GM23338 (cell line): ENCODE results near the gene TMEM151B. TPM values are rescaled to one million over a fixed set of nuclear protein-coding genes. Genes with fewer than 3 reads are reported as not detected.

Experiments
- ATAC-seq: fragments of 200-7000 bp; cut with Tn5 transposase; 3 replicates; pipeline ENCODE4 v1.9.1; 2020
- DNase-seq: peaks from one replicate; pipeline ENCODE4 v3.0.0-alpha.2; 2015; ENCODE audit warnings: low spot score
- H2AFZ ChIP-seq: fragments of 200-600 bp; sonication (generic); 2 replicates; pipeline ENCODE4 v1.8.0; 2016; ENCODE audit warnings: antibody characterized with exemption, mild to moderate bottlenecking, moderate library complexity
- H3F3A ChIP-seq: fragments of 200-600 bp; sonication (generic); replicated peaks from 2 replicates; pipeline ENCODE4 v1.8.0; 2017; ENCODE audit warnings: antibody characterized with exemption, mixed run types, low read depth
- H3K27ac ChIP-seq: fragments of 200-600 bp; sonication (generic); 2 replicates; pipeline ENCODE4 v1.6.1; 2016; ENCODE audit warnings: low read depth
- H3K27me3 ChIP-seq: fragments of 200-600 bp; sonication (generic); 2 replicates; pipeline ENCODE4 v1.8.0; 2016; ENCODE audit warnings: mild to moderate bottlenecking, mixed run types, moderate library complexity; ENCODE audit not compliant: insufficient read depth
- H3K36me3 ChIP-seq: fragments of 200-600 bp; sonication (generic); 2 replicates; pipeline ENCODE4 v1.8.0; 2016; ENCODE audit warnings: mild to moderate bottlenecking; ENCODE audit not compliant: insufficient read depth
- H3K4me1 ChIP-seq: fragments of 200-600 bp; sonication (generic); 2 replicates; pipeline ENCODE4 v1.8.0; 2016; ENCODE audit warnings: mild to moderate bottlenecking, moderate library complexity; ENCODE audit not compliant: insufficient read depth
- H3K4me2 ChIP-seq: fragments of 200-600 bp; sonication (generic); 2 replicates; pipeline ENCODE4 v1.7.1; 2017; ENCODE audit warnings: mixed run types
- H3K4me3 ChIP-seq: fragments of 200-600 bp; sonication (generic); 2 replicates; pipeline ENCODE4 v1.6.1; 2016; ENCODE audit warnings: mixed run types
- H3K79me2 ChIP-seq: fragments of 200-600 bp; sonication (generic); replicated peaks from 2 replicates; pipeline ENCODE4 v1.8.0; 2017; ENCODE audit warnings: mild to moderate bottlenecking; ENCODE audit not compliant: insufficient read depth
- H3K9me2 ChIP-seq: fragments of 200-600 bp; sonication (generic); 2 replicates; pipeline ENCODE4 v1.8.0; 2017; ENCODE audit not compliant: insufficient read depth
- H4K20me1 ChIP-seq: fragments of 200-600 bp; sonication (generic); replicated peaks from 2 replicates; pipeline ENCODE4 v1.8.0; 2017; ENCODE audit warnings: mild to moderate bottlenecking; ENCODE audit not compliant: insufficient read depth
- H3K27ac Mint-ChIP-seq: 2 replicates; pipeline ENCODE4 v1.8.0; 2020; ENCODE audit warnings: inconsistent platforms, mild to moderate bottlenecking, moderate library complexity, mixed read lengths
- H3K27me3 Mint-ChIP-seq: 3 replicates; pipeline ENCODE4 v1.8.0; 2022; ENCODE audit warnings: low read depth, mild to moderate bottlenecking, moderate library complexity, mixed read lengths, inconsistent platforms; ENCODE audit not compliant: insufficient read depth, poor library complexity
- H3K36me3 Mint-ChIP-seq: 3 replicates; pipeline ENCODE4 v1.8.0; 2021; ENCODE audit warnings: low read depth, mild to moderate bottlenecking, inconsistent platforms, moderate library complexity, mixed read lengths
- H3K4me1 Mint-ChIP-seq: 3 replicates; pipeline ENCODE4 v1.8.0; 2020; ENCODE audit warnings: mild to moderate bottlenecking, inconsistent platforms, mixed read lengths
- H3K4me3 Mint-ChIP-seq: 3 replicates; pipeline ENCODE4 v1.8.0; 2021; ENCODE audit warnings: moderate library complexity, mild to moderate bottlenecking, inconsistent platforms, mixed read lengths
- H3K9me3 Mint-ChIP-seq: 3 replicates; pipeline ENCODE4 v1.8.0; 2020; ENCODE audit warnings: moderate library complexity, mild to moderate bottlenecking, inconsistent platforms, mixed read lengths
- CTCF ChIP-seq, 2 experiments: fragments of 200-600 bp in 1 of 2; sonication (generic) in 1 of 2; conservative IDR thresholded peaks; 2 replicates each; pipeline versions ENCODE4 v1.5.1 to v1.6.1; 2016 to 2017; ENCODE audit warnings: antibody characterized with exemption in 2 of 2, low read depth in 2 of 2, mild to moderate bottlenecking in 2 of 2, moderate library complexity in 1 of 2
- ETS1 ChIP-seq: IDR thresholded peaks from 2 replicates; pipeline ENCODE4 v1.6.1; 2016; ENCODE audit warnings: antibody characterized with exemption
- EZH2 ChIP-seq: fragments of 200-600 bp; sonication (generic); IDR thresholded peaks from one replicate; pipeline ENCODE4 v1.8.0; 2017; ENCODE audit warnings: antibody characterized with exemption, mild to moderate bottlenecking, low read depth; ENCODE audit not compliant: unreplicated experiment
- JUNB ChIP-seq: IDR thresholded peaks from one replicate; pipeline ENCODE4 v1.6.1; 2016; ENCODE audit warnings: antibody characterized with exemption; ENCODE audit not compliant: unreplicated experiment
- NANOG ChIP-seq: IDR thresholded peaks from 2 replicates; pipeline ENCODE4 v1.6.1; 2016; ENCODE audit warnings: antibody characterized with exemption, borderline replicate concordance
- REST ChIP-seq: IDR thresholded peaks from one replicate; pipeline ENCODE4 v1.6.1; 2018; ENCODE audit warnings: antibody characterized with exemption; ENCODE audit not compliant: unreplicated experiment
- STAT1 ChIP-seq: IDR thresholded peaks from one replicate; pipeline ENCODE4 v1.6.1; 2016; ENCODE audit warnings: antibody characterized with exemption; ENCODE audit not compliant: unreplicated experiment
- ZNF114 ChIP-seq: fragments of 250-450 bp; sonication (Bioruptor Pico); IDR thresholded peaks from 2 replicates; pipeline ENCODE4 v1.5.0; 2020; ENCODE audit warnings: mild to moderate bottlenecking, moderate library complexity
- ZNF331 ChIP-seq: fragments of 250-450 bp; sonication (Bioruptor Pico); IDR thresholded peaks from 2 replicates; pipeline ENCODE4 v1.5.0; 2020; ENCODE audit warnings: low read depth, mild to moderate bottlenecking, moderate library complexity
- ZNF462 ChIP-seq: fragments of 250-450 bp; sonication (Bioruptor Pico); IDR thresholded peaks from 2 replicates; pipeline ENCODE4 v1.5.0; 2020; ENCODE audit warnings: mild to moderate bottlenecking, moderate library complexity
- polyA plus RNA-seq: library from polyadenylated mRNA; unstranded; fragments of >200 nt; fragmentation: Nextera tagmentation; extraction: Ambion mirVana; gene quantifications from 2 replicates; pipeline ENCODE4 v1.2.1, GENCODE V29; 2016
- total RNA-seq: library from RNA; depleted of rRNA; stranded (reverse); fragments of >200 nt; shearing (Covaris generic); gene quantifications from 2 replicates; pipeline ENCODE4 v1.2.3, GENCODE V29; 2014

TMEM151B gene
- total and polyA plus RNA-seq, 2 experiments from 2014 or later: 0.91 to 14.6 TPM

- Histone ChIP-seq H3K9me2 (no peaks in the 10 kb centered on the region), H4K20me1 (no peaks in the 10 kb centered on the region), H3K27me3 (no peaks in the 10 kb centered on the region), H3K4me1 (no peaks in the 10 kb centered on the region), H3K27ac (no peak overlapping the region), H3K4me3 (no peak overlapping the region), H3K4me2 (no peak overlapping the region), H3F3A (no peaks in the 10 kb centered on the region), H3K36me3 (no peaks in the 10 kb centered on the region), H2AFZ (no peak overlapping the region), H3K79me2 (no peaks in the 10 kb centered on the region)
- ATAC-seq (no peak), DNase-seq (no peak)
- Mint-ChIP-seq H3K27ac (no peak overlapping the region), H3K27me3 (peaks cover 4% of the 10 kb centered on the region), H3K36me3 (no peaks in the 10 kb centered on the region), H3K4me1 (no peaks in the 10 kb centered on the region), H3K4me3 (no peak overlapping the region), H3K9me3 (no peaks in the 10 kb centered on the region; the same call in 2 of the 3 replicates)
- TF ChIP-seq NANOG: no peak
- TF ChIP-seq CTCF (conservative IDR thresholded peaks at IDR 0.05; ENCODE audit: low read depth in 2 of 2): no peak
- no peak for TF ChIP-seq ZNF331 (CRISPR knock-in tag)
- no peak for TF ChIP-seq JUNB
- no peak for TF ChIP-seq STAT1
- TF ChIP-seq EZH2: no peak
- no peak for TF ChIP-seq ZNF114 (CRISPR knock-in tag)
- TF ChIP-seq REST: no peak
- no peak for TF ChIP-seq ZNF462
- no peak for TF ChIP-seq ETS1
Observed at GRCh38 chr6:44356487-44356886, 86.2 kb downstream of the TMEM151B start.
